AG09319 (cell line): ENCODE results near the gene CELA2A.
"Not testable (repeated sequence)": the region's sequence is repeated elsewhere in the genome, so short reads cannot be mapped to it uniquely, and the experiment has no call there.

Experiments used
- DNase-seq: peaks from one replicate; pipeline ENCODE4 v3.0.0-alpha.2; 2010; ENCODE audit warnings: low read depth; ENCODE audit errors: extremely low read depth
- CTCF ChIP-seq: IDR thresholded peaks from 2 replicates; pipeline ENCODE4 v1.5.1; 2011; ENCODE audit warnings: low read depth, mild to moderate bottlenecking, inconsistent platforms, low read length, moderate library complexity

Gene CELA2A

GRCh38 chr1:15425958-15426357 is 30.6 kb upstream of the CELA2A start:
- no peak for TF ChIP-seq CTCF
- DNase-seq, result no peak

- no peak for DNase-seq
- no peak for TF ChIP-seq CTCF
Measured at GRCh38 chr1:15426492-15427279, 29.8 kb upstream of the CELA2A start.

- DNase-seq, result no peak
- TF ChIP-seq CTCF, result no peak
Measured at GRCh38 chr1:15427280-15427666, 29.3 kb upstream of the CELA2A start.

GRCh38 chr1:15428252-15428651 is 28.3 kb upstream of the CELA2A start:
- DNase-seq, result not testable (repeated sequence)

GRCh38 chr1:15428815-15429435 is 27.6 kb upstream of the CELA2A start:
- no peak for DNase-seq
- no peak for TF ChIP-seq CTCF

GRCh38 chr1:15429701-15430149 is 26.8 kb upstream of the CELA2A start:
- no peak for DNase-seq
- TF ChIP-seq CTCF, result no peak

- DNase-seq, result no peak
- TF ChIP-seq CTCF, result peak; percentile 94
Measured at GRCh38 chr1:15430787-15431570, 25.6 kb upstream of the CELA2A start.
